Liver (tissue), 3 donors: ENCODE data around the gene POP4.

Experiments
- CTCF ChIP-seq: fragments of 150-350 bp; IDR thresholded peaks from 2 replicates; pipeline ENCODE4 v1.5.1; 2017; ENCODE audit warnings: improper control_type of control experiment, low read depth, low read length; ENCODE audit not compliant: missing input control
- GABPA ChIP-seq, 2 donors: IDR thresholded peaks in 1 of 2; conservative IDR thresholded peaks in 1 of 2; 2 replicates each; pipeline ENCODE4 v1.6.1; 2016; ENCODE audit warnings: antibody characterized with exemption in 2 of 2, mild to moderate bottlenecking in 1 of 2, moderate library complexity in 1 of 2
- MAX ChIP-seq: IDR thresholded peaks from 2 replicates; pipeline ENCODE4 v1.6.1; 2016; ENCODE audit warnings: antibody characterized with exemption
- TAF1 ChIP-seq: conservative IDR thresholded peaks from 2 replicates; pipeline ENCODE4 v1.6.1; 2016; ENCODE audit warnings: antibody characterized with exemption, mild to moderate bottlenecking
- YY1 ChIP-seq: IDR thresholded peaks from 2 replicates; pipeline ENCODE4 v1.6.1; 2016; ENCODE audit warnings: antibody characterized with exemption, mild to moderate bottlenecking
- donor health status: healthy.
- donor health status: healthy.

GRCh38 chr19:29665826-29666577 lies 59.9 kb downstream of the POP4 start:
- TF ChIP-seq CTCF: no peak
- no peak for TF ChIP-seq TAF1
- TF ChIP-seq YY1: no peak
- no peak for TF ChIP-seq MAX
- no peak for TF ChIP-seq GABPA (IDR thresholded peaks at IDR 0.05 in 1 of 2, conservative IDR thresholded peaks at IDR 0.05 in 1 of 2)
